ENCODE data around the gene TSHZ1.

GRCh38 chr18:75264926-75265597, 54.5 kb downstream of the TSHZ1 start:
- no peak for TF ChIP-seq CTCF (IDR thresholded peaks at IDR 0.05; ENCODE audit: insufficient read depth, low read length, poor library complexity, severe bottlenecking)
- TF ChIP-seq EZH2phosphoT487 (conservative IDR thresholded peaks at IDR 0.05; ENCODE audit: low read length), result no peak

Data from SU-DHL-6 (cell line).